Measurements from ENCODE around the gene MGST2.
"Not testable (repeated sequence)": the region's sequence is repeated elsewhere in the genome, so short reads cannot be mapped to it uniquely, and the experiment has no call there.

The MGST2 gene

GRCh38 chr4:139630126-139630495 is 35.5 kb upstream of the MGST2 start:
- Histone ChIP-seq H2AFZ (ENCODE audit: low read length) (no peak overlapping the region), H3K79me2 (ENCODE audit: insufficient read depth, low read length) (no peaks in the 10 kb centered on the region), H3K36me3 (ENCODE audit: insufficient read depth, low read length) (no peaks in the 10 kb centered on the region), H3K27me3 (ENCODE audit: insufficient read depth, low read length, poor library complexity, severe bottlenecking) (no peaks in the 10 kb centered on the region), H3K9me3 (ENCODE audit: insufficient read depth, low read depth, low read length) (no peaks in the 10 kb centered on the region), H3K9me2 (replicated peaks; ENCODE audit: low read depth, low read length) (no peaks in the 10 kb centered on the region), H3K4me1 (ENCODE audit: insufficient read depth, low read length, poor library complexity, severe bottlenecking) (no peaks in the 10 kb centered on the region), H3K9ac (ENCODE audit: low read depth, low read length, poor library complexity, severe bottlenecking) (no peak overlapping the region), H3K4me2 (ENCODE audit: low read depth, low read length, poor library complexity, severe bottlenecking) (no peak overlapping the region), H3F3A (ENCODE audit: low read depth) (no peaks in the 10 kb centered on the region), H4K20me1 (ENCODE audit: insufficient read depth, low read length, poor library complexity, severe bottlenecking) (no peaks in the 10 kb centered on the region), H3K4me3 (ENCODE audit: low read length, poor library complexity, severe bottlenecking) (no peak overlapping the region)
- TF ChIP-seq CTCF (conservative IDR thresholded peaks at IDR 0.05; ENCODE audit: low read length) (no peak), EZH2phosphoT487 (IDR thresholded peaks at IDR 0.05; ENCODE audit: borderline replicate concordance) (no peak)

- H3K4me2 ChIP-seq (ENCODE audit: low read depth, low read length, poor library complexity, severe bottlenecking): no peak overlapping the region
These were observed 34.6 kb upstream of the MGST2 start for GRCh38 chr4:139630991-139631390.

GRCh38 chr4:139631791-139632190 is 33.8 kb upstream of the MGST2 start:
- no peak for TF ChIP-seq EZH2phosphoT487 (IDR thresholded peaks at IDR 0.05; ENCODE audit: borderline replicate concordance)
- TF ChIP-seq CTCF (conservative IDR thresholded peaks at IDR 0.05; ENCODE audit: low read length): no peak
- no peaks in the 10 kb centered on the region for H3K27me3 ChIP-seq (ENCODE audit: insufficient read depth, low read length, poor library complexity, severe bottlenecking)

More at GRCh38 chr4:139630991-139631390, 34.6 kb upstream of the MGST2 start:
- Histone ChIP-seq H3K36me3 (ENCODE audit: insufficient read depth, low read length) (no peaks in the 10 kb centered on the region), H3K4me3 (ENCODE audit: low read length, poor library complexity, severe bottlenecking) (no peak overlapping the region), H3K9me3 (ENCODE audit: insufficient read depth, low read depth, low read length) (no peaks in the 10 kb centered on the region), H4K20me1 (ENCODE audit: insufficient read depth, low read length, poor library complexity, severe bottlenecking) (no peaks in the 10 kb centered on the region), H3F3A (ENCODE audit: low read depth) (no peaks in the 10 kb centered on the region), H3K4me1 (ENCODE audit: insufficient read depth, low read length, poor library complexity, severe bottlenecking) (no peaks in the 10 kb centered on the region), H3K9me2 (replicated peaks; ENCODE audit: low read depth, low read length) (no peaks in the 10 kb centered on the region), H3K27me3 (ENCODE audit: insufficient read depth, low read length, poor library complexity, severe bottlenecking) (no peaks in the 10 kb centered on the region), H2AFZ (ENCODE audit: low read length) (no peak overlapping the region), H3K9ac (ENCODE audit: low read depth, low read length, poor library complexity, severe bottlenecking) (no peak overlapping the region), H3K79me2 (ENCODE audit: insufficient read depth, low read length) (no peaks in the 10 kb centered on the region)
- TF ChIP-seq CTCF (conservative IDR thresholded peaks at IDR 0.05; ENCODE audit: low read length) (no peak), EZH2phosphoT487 (IDR thresholded peaks at IDR 0.05; ENCODE audit: borderline replicate concordance) (no peak)

GRCh38 chr4:139632739-139633138 is 32.9 kb upstream of the MGST2 start:
- not testable (repeated sequence) for H3F3A ChIP-seq (ENCODE audit: low read depth); H3K9me3 ChIP-seq (ENCODE audit: insufficient read depth, low read depth, low read length); H4K20me1 ChIP-seq (ENCODE audit: insufficient read depth, low read length, poor library complexity, severe bottlenecking); H3K4me1 ChIP-seq (ENCODE audit: insufficient read depth, low read length, poor library complexity, severe bottlenecking); H2AFZ ChIP-seq (ENCODE audit: low read length); H3K79me2 ChIP-seq (ENCODE audit: insufficient read depth, low read length); H3K4me3 ChIP-seq (ENCODE audit: low read length, poor library complexity, severe bottlenecking); H3K9ac ChIP-seq (ENCODE audit: low read depth, low read length, poor library complexity, severe bottlenecking); H3K36me3 ChIP-seq (ENCODE audit: insufficient read depth, low read length); H3K27me3 ChIP-seq (ENCODE audit: insufficient read depth, low read length, poor library complexity, severe bottlenecking); H3K9me2 ChIP-seq (replicated peaks; ENCODE audit: low read depth, low read length); H3K4me2 ChIP-seq (ENCODE audit: low read depth, low read length, poor library complexity, severe bottlenecking)

More at GRCh38 chr4:139631791-139632190, 33.8 kb upstream of the MGST2 start:
- Histone ChIP-seq H3K36me3 (ENCODE audit: insufficient read depth, low read length) (no peaks in the 10 kb centered on the region), H2AFZ (ENCODE audit: low read length) (no peak overlapping the region), H3K79me2 (ENCODE audit: insufficient read depth, low read length) (no peaks in the 10 kb centered on the region), H3K4me1 (ENCODE audit: insufficient read depth, low read length, poor library complexity, severe bottlenecking) (no peaks in the 10 kb centered on the region), H3K9ac (ENCODE audit: low read depth, low read length, poor library complexity, severe bottlenecking) (no peak overlapping the region), H3K9me2 (replicated peaks; ENCODE audit: low read depth, low read length) (no peaks in the 10 kb centered on the region), H3F3A (ENCODE audit: low read depth) (no peaks in the 10 kb centered on the region), H3K9me3 (ENCODE audit: insufficient read depth, low read depth, low read length) (no peaks in the 10 kb centered on the region), H4K20me1 (ENCODE audit: insufficient read depth, low read length, poor library complexity, severe bottlenecking) (no peaks in the 10 kb centered on the region), H3K4me3 (ENCODE audit: low read length, poor library complexity, severe bottlenecking) (no peak overlapping the region), H3K4me2 (ENCODE audit: low read depth, low read length, poor library complexity, severe bottlenecking) (no peak overlapping the region)
